Panc1 (cell line): ENCODE measurements around the gene XXYLT1. TPM values are rescaled to one million over a fixed set of nuclear protein-coding genes. Genes with fewer than 3 reads are reported as not detected.

Source experiments
- ATAC-seq: fragments of 200-7000 bp; cut with Tn5 transposase; 2 replicates; pipeline ENCODE4 v1.9.1; 2020; ENCODE audit warnings: mild to moderate bottlenecking, moderate library complexity
- BruUV-seq: library from RNA; stranded (reverse); fragments of 400-500 nt; replicated peaks from 2 replicates; lab custom pipeline; 2021; lab: Mats Ljungman, UMichigan
- CTCF ChIA-PET: fragments of 300-600 bp; sonication (Branson Sonifier 250); formaldehyde crosslinking; loops from one replicate; lab custom pipeline; 2022; ENCODE audit warnings: antibody characterized with exemption; lab: Charles Lee
- POLR2A ChIA-PET: fragments of 300-600 bp; sonication (Branson Sonifier 250); formaldehyde crosslinking; loops from one replicate; lab custom pipeline; 2022; ENCODE audit warnings: antibody characterized with exemption; lab: Charles Lee
- DNase-seq: peaks from one replicate; pipeline ENCODE4 v3.0.0-alpha.2; 2010; ENCODE audit warnings: low read depth, low spot score
- H3K27ac ChIP-seq: 2 replicates; pipeline ENCODE4 v1.5.1; 2011; ENCODE audit warnings: mild to moderate bottlenecking, low read length, inconsistent platforms
- H3K27me3 ChIP-seq: fragments of 200-500 bp; sonication (Bioruptor generic); 2 replicates; pipeline ENCODE4 v1.6.0; 2014; ENCODE audit warnings: low read length, inconsistent platforms; ENCODE audit not compliant: control insufficient read depth, insufficient read depth
- H3K36me3 ChIP-seq: fragments of 200-500 bp; sonication (Bioruptor generic); 2 replicates; pipeline ENCODE4 v1.5.1; 2014; ENCODE audit warnings: inconsistent platforms, mild to moderate bottlenecking, low read length, moderate library complexity; ENCODE audit not compliant: control insufficient read depth, insufficient read depth
- H3K4me1 ChIP-seq: 2 replicates; pipeline ENCODE4 v1.5.1; 2011; ENCODE audit warnings: inconsistent platforms, mild to moderate bottlenecking, low read length, moderate library complexity; ENCODE audit not compliant: control insufficient read depth, insufficient read depth
- H3K4me3 ChIP-seq, 2 experiments: 2 replicates each; pipeline ENCODE4 v1.5.1; 2011 to 2012; ENCODE audit warnings: low read depth in 2 of 2, low read length in 2 of 2, mild to moderate bottlenecking in 2 of 2, inconsistent platforms in 1 of 2, moderate library complexity in 1 of 2
- H3K9me3 ChIP-seq: fragments of 200-500 bp; sonication (Bioruptor generic); 2 replicates; pipeline ENCODE4 v1.5.1; 2014; ENCODE audit warnings: low read depth, mild to moderate bottlenecking, inconsistent platforms, low read length, moderate library complexity; ENCODE audit not compliant: control insufficient read depth, insufficient read depth
- CTCF ChIP-seq: fragments of 450-650 bp; IDR thresholded peaks from 2 replicates; pipeline ENCODE4 v1.5.1; 2017; ENCODE audit warnings: mild to moderate bottlenecking
- POLR2AphosphoS5 ChIP-seq: IDR thresholded peaks from 2 replicates; pipeline ENCODE4 v1.6.1; 2012; ENCODE audit warnings: mild to moderate bottlenecking, low read depth, low read length, moderate library complexity
- REST ChIP-seq, 2 experiments: IDR thresholded peaks; 2 replicates each; pipeline ENCODE4 v1.6.1; 2011 to 2012; ENCODE audit warnings: low read depth in 2 of 2, control low read depth in 1 of 2, low read length in 1 of 2, mild to moderate bottlenecking in 1 of 2, moderate library complexity in 1 of 2; ENCODE audit not compliant: insufficient read depth in 1 of 2
- SIN3A ChIP-seq: IDR thresholded peaks from 2 replicates; pipeline ENCODE4 v1.6.1; 2012; ENCODE audit warnings: low read depth, mild to moderate bottlenecking, low read length, moderate library complexity, borderline replicate concordance; ENCODE audit not compliant: insufficient read depth
- TCF7L2 ChIP-seq: IDR thresholded peaks from 2 replicates; pipeline ENCODE4 v1.6.1; 2011; ENCODE audit warnings: mild to moderate bottlenecking, low read depth, low read length, inconsistent platforms
- in situ Hi-C: cut with HindIII; loops from 2 replicates; pipeline ENCODE4 v1.10.0; 2016; ENCODE audit warnings: low sequenced_read_pairs, low pct_unique_long_range_greater_than_20kb
- intact Hi-C: fragments of 100-400 bp; cut with micrococcal nuclease; formaldehyde crosslinking; loops from one replicate; pipeline ENCODE4 v1.10.0; 2022; ENCODE audit not compliant: unreplicated experiment
- total RNA-seq: library from RNA; stranded (reverse); gene quantifications from one replicate; pipeline ENCODE4 v1.2.1, GENCODE V29; 2021; ENCODE audit not compliant: unreplicated experiment

Gene XXYLT1
- total RNA-seq, 1 experiment from 2014 or later: 26.0 TPM

DNA sequence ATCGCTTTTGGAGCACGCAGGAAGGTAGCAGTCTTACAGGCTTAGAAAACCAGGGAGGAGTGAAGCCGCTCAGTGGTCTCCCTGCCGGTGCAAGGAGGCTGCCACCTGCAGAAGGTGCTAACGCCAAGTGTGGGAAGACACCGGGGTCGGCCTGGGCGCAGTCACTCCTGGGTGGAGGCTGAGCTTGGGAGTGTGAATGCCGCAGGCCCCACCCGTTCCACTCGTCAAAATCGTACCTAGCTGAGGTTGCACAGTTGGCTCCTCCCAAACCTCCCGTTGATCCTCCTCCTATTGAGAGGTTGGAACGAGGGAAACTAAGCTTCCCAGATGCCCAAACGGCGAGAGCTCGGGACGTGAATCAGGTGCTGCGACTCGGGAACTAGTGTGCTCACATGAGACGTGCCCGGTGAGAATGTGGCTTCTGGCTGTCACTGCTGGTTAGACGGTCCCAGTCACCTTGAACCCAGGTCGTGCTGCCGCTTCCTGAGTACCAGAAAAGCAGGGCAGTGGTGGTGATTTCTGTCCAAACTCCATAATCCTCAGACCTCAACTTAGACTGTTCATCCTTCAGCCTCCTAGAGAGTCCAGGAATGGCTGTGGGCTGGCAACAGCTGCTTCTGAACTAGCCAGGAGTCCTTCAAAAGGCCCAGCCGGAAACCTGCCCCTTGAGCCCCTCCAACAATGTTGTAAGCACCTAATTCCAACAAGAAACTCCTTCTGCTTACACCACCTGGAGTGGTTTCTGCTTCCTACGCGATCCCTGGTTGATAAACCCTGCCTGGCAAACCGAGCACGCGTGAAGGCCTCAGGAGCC, 156.0 kb downstream of the XXYLT1 start:
- Histone ChIP-seq H3K27ac (no peak overlapping the region), H3K4me1 (peaks cover 33% of the 10 kb centered on the region), H3K4me3 (no peak overlapping the region), H3K36me3 (no peaks in the 10 kb centered on the region), H3K27me3 (no peaks in the 10 kb centered on the region), H3K9me3 (no peaks in the 10 kb centered on the region)
- intact Hi-C loops (no loop called here), in situ Hi-C loops (no loop called here)
- CTCF ChIA-PET: interaction anchor here (0.6 to 1.7 kb wide), 2 partner anchors 66 to 432 kb away, joined by 3 read pairs; no protein-coding TSS in a partner anchor
- ATAC-seq (no peak), DNase-seq (no peak)
- no peak for TF ChIP-seq REST (IDR thresholded peaks at IDR 0.05; ENCODE audit: insufficient read depth in 1 of 2, low read depth in 2 of 2, low read length in 1 of 2)
- no peak for TF ChIP-seq SIN3A
- no peak for TF ChIP-seq POLR2AphosphoS5
- TF ChIP-seq CTCF: no peak
- no peak for TF ChIP-seq TCF7L2
- BruUV-seq: no TSS peak
- POLR2A ChIA-PET: no interaction called here

DNA sequence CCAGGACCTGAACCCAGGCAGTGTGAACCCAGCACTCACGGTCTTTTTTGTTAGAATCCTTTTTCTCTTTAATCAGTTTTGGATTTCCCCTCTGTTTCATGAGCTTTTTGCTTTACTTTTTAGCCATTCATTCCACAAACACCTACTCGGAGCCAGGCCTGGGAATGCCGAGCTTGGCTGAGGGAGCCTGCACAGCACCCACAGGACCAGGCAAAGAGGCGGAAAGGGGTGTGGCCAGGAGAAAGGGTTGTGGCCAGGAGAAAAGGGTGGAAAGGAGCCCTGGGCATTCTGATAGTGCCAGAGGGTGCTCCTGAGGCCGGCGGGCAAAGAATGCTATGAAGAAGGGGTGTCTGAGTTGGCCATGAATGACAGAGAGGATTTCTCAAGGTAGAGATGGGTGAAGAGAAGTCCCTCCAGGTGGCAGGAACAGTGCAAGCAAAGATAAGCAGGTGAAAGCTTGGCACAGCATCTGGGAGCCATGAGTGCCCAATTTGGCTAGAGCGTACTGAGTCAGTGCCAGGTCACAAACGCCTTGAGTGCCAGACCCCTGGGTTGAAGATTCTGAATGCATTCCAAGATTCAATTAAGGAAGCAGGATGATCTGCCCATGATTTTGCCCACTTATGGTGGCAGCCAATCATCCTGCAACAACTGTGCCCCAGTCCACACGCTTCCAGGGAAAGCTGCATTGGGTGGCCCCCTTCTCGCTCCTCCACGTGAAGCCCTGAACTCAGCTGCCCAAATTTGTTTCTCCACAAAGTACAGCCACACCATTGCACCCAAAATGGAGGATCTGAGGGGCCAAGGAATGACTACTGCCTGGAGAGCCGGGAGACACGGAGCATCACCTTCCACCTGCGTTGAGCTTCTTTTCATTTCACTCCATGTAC, 157.2 kb downstream of the XXYLT1 start:
- CTCF ChIA-PET: interaction anchor here (1.4 kb wide), 1 partner anchor 443 kb away, joined by 3 read pairs; no protein-coding TSS in a partner anchor
- DNase-seq (no peak), ATAC-seq (no peak)
- H3K27me3 ChIP-seq: no peaks in the 10 kb centered on the region
- no peak for TF ChIP-seq REST (IDR thresholded peaks at IDR 0.05; ENCODE audit: insufficient read depth in 1 of 2, low read depth in 2 of 2, low read length in 1 of 2)
- no peak for TF ChIP-seq TCF7L2
- no peak for TF ChIP-seq CTCF
- no peak for TF ChIP-seq POLR2AphosphoS5
- TF ChIP-seq SIN3A: no peak
- H3K27ac ChIP-seq: 0 out of 2 replicates have a peak overlapping the region, but pooled peaks have one; percentile 7
- BruUV-seq: no TSS peak
- in situ Hi-C loops: no loop called here
- H3K36me3 ChIP-seq: no peaks in the 10 kb centered on the region
- intact Hi-C loops: no loop called here
- no peaks in the 10 kb centered on the region for H3K9me3 ChIP-seq
- no peak overlapping the region for H3K4me3 ChIP-seq
- peaks cover 22% of the 10 kb centered on the region for H3K4me1 ChIP-seq
- POLR2A ChIA-PET: no interaction called here
